ENCODE measurements around the gene CNOT1. TPM values are rescaled to one million over a fixed set of nuclear protein-coding genes. Genes with fewer than 3 reads are reported as not detected.
"Not testable (repeated sequence)": the region's sequence is repeated elsewhere in the genome, so short reads cannot be mapped to it uniquely, and the experiment has no call there.

CNOT1 gene
- total and polyA plus RNA-seq, 2 experiments from 2014 or later: 50.8 to 113 TPM

DNA sequence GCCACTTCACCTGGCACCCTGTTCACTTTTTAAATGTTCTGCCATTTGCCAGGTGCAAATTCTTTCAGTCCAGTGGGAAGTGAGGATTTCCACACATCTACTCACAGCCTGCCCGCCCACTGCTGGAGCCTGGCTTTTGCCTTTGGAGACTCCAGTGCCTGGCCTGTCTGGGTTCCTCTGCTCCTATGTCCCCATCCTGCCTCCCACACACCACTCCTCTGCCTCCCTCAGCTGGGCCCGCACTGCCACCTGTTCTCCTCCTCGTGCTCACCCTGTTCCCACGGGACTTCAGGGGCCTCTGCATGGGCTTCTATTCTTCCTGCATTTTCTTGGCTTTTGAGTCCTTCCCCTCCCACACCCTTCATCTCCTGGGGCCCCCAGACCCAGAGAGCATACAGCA lies 137.6 kb downstream of the CNOT1 start:
- H3K4me1 ChIP-seq (ENCODE audit: insufficient read depth): no peaks in the 10 kb centered on the region
- no peak for TF ChIP-seq EZH2phosphoT487 (IDR thresholded peaks at IDR 0.05; ENCODE audit: low read depth, severe bottlenecking, unreplicated experiment)
- H3K79me2 ChIP-seq: no peaks in the 10 kb centered on the region
- H3K27me3 ChIP-seq: no peaks in the 10 kb centered on the region
- H3K4me3 ChIP-seq: no peak overlapping the region
- H3K9me2 ChIP-seq (replicated peaks; ENCODE audit: insufficient read depth): no peaks in the 10 kb centered on the region
- no peaks in the 10 kb centered on the region for H4K20me1 ChIP-seq (ENCODE audit: insufficient read depth, poor library complexity, severe bottlenecking)
- no peak for DNase-seq (ENCODE audit: low spot score)
- H2AFZ ChIP-seq: no peak overlapping the region
- H3K36me3 ChIP-seq (replicated peaks; ENCODE audit: insufficient read depth, low read depth): no peaks in the 10 kb centered on the region
- no peaks in the 10 kb centered on the region for H3K9me3 ChIP-seq (ENCODE audit: low read depth)
- H3K27ac ChIP-seq: no peak overlapping the region
- H3K4me2 ChIP-seq: no peak overlapping the region
- WGBS (ENCODE audit: low lambda C conversion rate, missing lambda C conversion rate): 85% methylated on average over 4 of the region's 4 CpGs

DNA sequence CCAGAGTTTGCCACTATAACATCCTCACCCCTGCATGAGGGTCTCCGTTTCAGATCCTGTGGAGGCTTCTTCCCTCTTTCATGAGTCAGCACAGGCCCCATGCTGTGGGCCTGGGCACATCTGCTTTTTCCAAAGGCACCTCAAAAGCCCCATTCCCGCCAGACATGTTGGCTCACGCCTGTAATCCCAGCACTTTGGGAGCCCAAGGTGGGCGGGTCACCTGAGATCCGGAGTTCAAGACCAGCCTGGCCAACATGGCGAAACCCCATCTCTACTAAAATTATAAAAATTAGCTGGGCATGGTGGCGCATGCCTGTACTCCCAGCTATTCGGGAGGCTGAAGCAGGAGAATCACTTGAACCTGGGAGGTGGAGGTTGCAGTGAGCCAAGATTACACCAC lies 139.1 kb downstream of the CNOT1 start:
- not testable (repeated sequence) for H3K9me2 ChIP-seq (replicated peaks; ENCODE audit: insufficient read depth); H3K4me2 ChIP-seq; DNase-seq (ENCODE audit: low spot score); H3K27me3 ChIP-seq; H3K79me2 ChIP-seq; H3K27ac ChIP-seq; H3K9me3 ChIP-seq (ENCODE audit: low read depth); H3K4me1 ChIP-seq (ENCODE audit: insufficient read depth); H3K36me3 ChIP-seq (replicated peaks; ENCODE audit: insufficient read depth, low read depth); H3K4me3 ChIP-seq; H4K20me1 ChIP-seq (ENCODE audit: insufficient read depth, poor library complexity, severe bottlenecking); H2AFZ ChIP-seq
- WGBS (ENCODE audit: low lambda C conversion rate, missing lambda C conversion rate): 91% methylated on average over 8 of the region's 8 CpGs

DNA sequence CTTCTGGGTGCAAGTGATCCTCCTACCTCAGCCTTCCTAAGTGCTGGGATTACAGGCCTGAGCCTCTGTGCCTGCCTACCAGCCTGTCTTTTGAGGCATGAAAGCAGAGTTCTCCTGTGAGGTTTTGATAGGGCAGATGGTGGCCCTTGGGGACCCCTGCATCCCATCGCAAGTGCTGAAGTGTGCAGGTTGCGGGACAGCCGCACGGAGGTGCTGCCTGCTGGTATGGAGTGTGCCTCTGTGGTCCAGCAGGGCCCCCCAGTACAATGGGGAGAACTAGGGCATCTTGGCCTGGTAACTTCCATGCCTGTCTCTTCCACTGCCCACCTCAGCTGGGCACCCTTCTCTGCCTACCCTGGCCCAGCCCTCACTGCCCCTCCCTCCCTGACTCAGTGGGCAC lies 139.6 kb downstream of the CNOT1 start:
- H3K27ac ChIP-seq: no peak overlapping the region
- H3K4me2 ChIP-seq: no peak overlapping the region
- H3K36me3 ChIP-seq (replicated peaks; ENCODE audit: insufficient read depth, low read depth): no peaks in the 10 kb centered on the region
- no peaks in the 10 kb centered on the region for H3K9me2 ChIP-seq (replicated peaks; ENCODE audit: insufficient read depth)
- no peaks in the 10 kb centered on the region for H3K4me1 ChIP-seq (ENCODE audit: insufficient read depth)
- TF ChIP-seq, protein P1, sequence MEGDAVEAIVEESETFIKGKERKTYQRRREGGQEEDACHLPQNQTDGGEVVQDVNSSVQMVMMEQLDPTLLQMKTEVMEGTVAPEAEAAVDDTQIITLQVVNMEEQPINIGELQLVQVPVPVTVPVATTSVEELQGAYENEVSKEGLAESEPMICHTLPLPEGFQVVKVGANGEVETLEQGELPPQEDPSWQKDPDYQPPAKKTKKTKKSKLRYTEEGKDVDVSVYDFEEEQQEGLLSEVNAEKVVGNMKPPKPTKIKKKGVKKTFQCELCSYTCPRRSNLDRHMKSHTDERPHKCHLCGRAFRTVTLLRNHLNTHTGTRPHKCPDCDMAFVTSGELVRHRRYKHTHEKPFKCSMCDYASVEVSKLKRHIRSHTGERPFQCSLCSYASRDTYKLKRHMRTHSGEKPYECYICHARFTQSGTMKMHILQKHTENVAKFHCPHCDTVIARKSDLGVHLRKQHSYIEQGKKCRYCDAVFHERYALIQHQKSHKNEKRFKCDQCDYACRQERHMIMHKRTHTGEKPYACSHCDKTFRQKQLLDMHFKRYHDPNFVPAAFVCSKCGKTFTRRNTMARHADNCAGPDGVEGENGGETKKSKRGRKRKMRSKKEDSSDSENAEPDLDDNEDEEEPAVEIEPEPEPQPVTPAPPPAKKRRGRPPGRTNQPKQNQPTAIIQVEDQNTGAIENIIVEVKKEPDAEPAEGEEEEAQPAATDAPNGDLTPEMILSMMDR (IDR thresholded peaks at IDR 0.05; ENCODE audit: poor library complexity): no peak
- TF ChIP-seq EZH2phosphoT487 (IDR thresholded peaks at IDR 0.05; ENCODE audit: low read depth, severe bottlenecking, unreplicated experiment) (no peak), EZH2 (IDR thresholded peaks at IDR 0.05; ENCODE audit: borderline replicate concordance) (no peak)
- no peaks in the 10 kb centered on the region for H3K9me3 ChIP-seq (ENCODE audit: low read depth)
- no peak overlapping the region for H3K4me3 ChIP-seq
- H4K20me1 ChIP-seq (ENCODE audit: insufficient read depth, poor library complexity, severe bottlenecking): no peaks in the 10 kb centered on the region
- no peak for DNase-seq (ENCODE audit: low spot score)
- H3K79me2 ChIP-seq: no peaks in the 10 kb centered on the region
- H2AFZ ChIP-seq: no peak overlapping the region
- 100% methylated on average over 4 of the region's 4 CpGs for WGBS (ENCODE audit: low lambda C conversion rate, missing lambda C conversion rate)
- H3K27me3 ChIP-seq: no peaks in the 10 kb centered on the region

DNA sequence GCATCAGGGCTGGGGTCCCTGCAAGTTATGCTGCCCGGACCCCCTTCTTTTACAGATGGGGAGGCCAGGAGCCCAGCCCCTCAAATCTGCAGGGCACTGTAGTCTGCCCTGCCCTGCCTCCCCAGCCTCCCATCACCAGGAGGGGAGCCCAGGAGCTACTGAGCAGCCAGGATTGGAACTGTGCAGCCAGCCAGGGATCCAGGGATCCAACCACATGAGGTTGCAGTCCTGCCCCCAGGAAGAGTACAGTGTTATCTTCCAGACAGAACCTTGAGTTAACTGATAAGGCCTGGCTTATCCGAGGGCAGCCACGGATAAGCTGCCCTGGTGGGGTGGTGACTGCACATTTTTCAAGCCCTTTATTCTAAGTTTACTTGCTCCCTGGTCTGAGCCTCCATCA lies 141.1 kb downstream of the CNOT1 start:
- Histone ChIP-seq H3K36me3 (replicated peaks; ENCODE audit: insufficient read depth, low read depth) (no peaks in the 10 kb centered on the region), H4K20me1 (ENCODE audit: insufficient read depth, poor library complexity, severe bottlenecking) (no peaks in the 10 kb centered on the region), H3K27ac (no peak overlapping the region), H3K27me3 (no peaks in the 10 kb centered on the region), H3K4me2 (no peak overlapping the region), H3K9me3 (ENCODE audit: low read depth) (no peaks in the 10 kb centered on the region), H3K79me2 (no peaks in the 10 kb centered on the region), H3K4me3 (no peak overlapping the region), H3K9me2 (replicated peaks; ENCODE audit: insufficient read depth) (no peaks in the 10 kb centered on the region), H2AFZ (no peak overlapping the region), H3K4me1 (ENCODE audit: insufficient read depth) (no peaks in the 10 kb centered on the region)
- no peak for DNase-seq (ENCODE audit: low spot score)
- WGBS (ENCODE audit: low lambda C conversion rate, missing lambda C conversion rate): 38% methylated on average over 3 of the region's 3 CpGs
- TF ChIP-seq EZH2 (IDR thresholded peaks at IDR 0.05; ENCODE audit: borderline replicate concordance) (no peak), EZH2phosphoT487 (IDR thresholded peaks at IDR 0.05; ENCODE audit: low read depth, severe bottlenecking, unreplicated experiment) (no peak)
- TF ChIP-seq, protein P1 (IDR thresholded peaks at IDR 0.05; ENCODE audit: poor library complexity): no peak

All from hepatocyte (in vitro differentiated cells).